DOHH2 (cell line): Measurements from ENCODE around the gene KCNG1.

Experiments
- H3F3A ChIP-seq: fragments of 200-600 bp; sonication (generic), shearing (Covaris generic); 2 replicates; pipeline ENCODE4 v1.6.0; 2016; ENCODE audit warnings: antibody characterized with exemption, mild to moderate bottlenecking; ENCODE audit not compliant: control insufficient read depth, insufficient read depth
- H3K27ac ChIP-seq: fragments of 200-600 bp; sonication (generic); 2 replicates; pipeline ENCODE4 v1.5.1; 2014; ENCODE audit warnings: low read depth, mild to moderate bottlenecking, low read length, moderate library complexity
- H3K27me3 ChIP-seq: fragments of 200-600 bp; sonication (generic); 2 replicates; pipeline ENCODE4 v1.6.1; 2014; ENCODE audit warnings: mild to moderate bottlenecking, low read length, mixed read lengths; ENCODE audit not compliant: control insufficient read depth
- H3K36me3 ChIP-seq: fragments of 200-600 bp; sonication (generic); 2 replicates; pipeline ENCODE4 v1.6.1; 2014; ENCODE audit warnings: mild to moderate bottlenecking, low read length, moderate library complexity, mixed read lengths; ENCODE audit not compliant: control insufficient read depth
- H3K4me1 ChIP-seq: fragments of 200-600 bp; sonication (generic); 2 replicates; pipeline ENCODE4 v1.6.1; 2014; ENCODE audit warnings: mild to moderate bottlenecking, low read length, mixed read lengths; ENCODE audit not compliant: control insufficient read depth
- H3K4me2 ChIP-seq: fragments of 200-600 bp; sonication (generic); 2 replicates; pipeline ENCODE4 v1.6.0; 2014; ENCODE audit warnings: mild to moderate bottlenecking, low read length, moderate library complexity
- H3K4me3 ChIP-seq: fragments of 200-600 bp; sonication (generic); 2 replicates; pipeline ENCODE4 v1.5.1; 2014; ENCODE audit warnings: mild to moderate bottlenecking, low read length, mixed read lengths
- H3K79me2 ChIP-seq: fragments of 200-600 bp; sonication (generic); 2 replicates; pipeline ENCODE4 v1.6.1; 2014; ENCODE audit warnings: mild to moderate bottlenecking, low read length, mixed read lengths; ENCODE audit not compliant: control insufficient read depth
- H3K9me2 ChIP-seq: fragments of 200-600 bp; sonication (generic); replicated peaks from 2 replicates; pipeline ENCODE4 v1.6.1; 2014; ENCODE audit warnings: mild to moderate bottlenecking, low read length, mixed read lengths; ENCODE audit not compliant: control insufficient read depth
- H3K9me3 ChIP-seq: fragments of 200-600 bp; sonication (generic); 2 replicates; pipeline ENCODE4 v1.6.1; 2014; ENCODE audit warnings: antibody characterized with exemption, low read length, mixed read lengths; ENCODE audit not compliant: control insufficient read depth, insufficient read depth
- H4K20me1 ChIP-seq: fragments of 200-600 bp; sonication (generic); 2 replicates; pipeline ENCODE4 v1.6.0; 2014; ENCODE audit warnings: low read depth, mild to moderate bottlenecking, antibody characterized with exemption, low read length, moderate library complexity; ENCODE audit not compliant: control insufficient read depth, insufficient read depth
- CTCF ChIP-seq: fragments of 200-600 bp; sonication (generic); IDR thresholded peaks from one replicate; pipeline ENCODE4 v1.5.1; 2014; ENCODE audit warnings: antibody characterized with exemption, mild to moderate bottlenecking, low read depth, low read length; ENCODE audit not compliant: poor library complexity, severe bottlenecking
- EZH2phosphoT487 ChIP-seq: fragments of 200-600 bp; sonication (generic); IDR thresholded peaks from 2 replicates; pipeline ENCODE4 v1.6.1; 2017; ENCODE audit warnings: borderline replicate concordance, mild to moderate bottlenecking, antibody characterized with exemption, low read length, moderate library complexity, mixed read lengths

The KCNG1 gene

DNA sequence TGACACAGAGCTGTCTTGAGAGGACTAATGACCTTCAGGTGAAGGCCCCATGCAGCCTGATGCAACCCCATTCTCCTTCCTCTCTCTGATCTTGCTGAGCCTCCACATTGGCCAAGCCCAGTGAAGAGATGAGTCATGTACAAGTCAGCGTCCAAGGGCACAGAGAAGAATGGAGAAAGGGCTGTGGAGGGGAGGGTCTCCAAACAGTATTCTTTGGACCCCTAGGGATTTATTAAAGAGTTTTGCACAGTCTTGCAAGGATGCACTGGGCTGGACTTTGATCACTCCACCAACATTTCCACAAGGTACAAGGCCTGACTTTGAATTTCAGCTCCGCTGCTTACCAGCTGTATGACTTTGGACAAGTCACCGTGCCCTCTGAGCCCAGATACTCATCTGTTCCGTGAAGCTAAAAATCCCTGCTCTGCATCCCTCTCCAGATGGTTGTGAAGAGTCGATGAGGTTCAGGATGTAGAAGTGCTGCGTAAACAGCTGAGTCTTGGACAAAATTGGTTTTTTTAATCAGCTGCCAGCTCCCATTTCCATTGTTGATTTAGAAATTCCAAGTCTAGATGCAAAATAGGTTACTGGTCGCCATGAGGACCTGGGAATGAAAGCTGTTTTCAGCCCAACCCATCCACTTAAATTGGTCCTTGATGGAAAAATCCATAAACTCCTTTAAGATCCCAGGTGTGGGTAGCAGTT lies 14.1 kb upstream of the KCNG1 start:
- Histone ChIP-seq H3K9me2 (no peaks in the 10 kb centered on the region), H3K9me3 (no peaks in the 10 kb centered on the region; the same call in 1 of the 2 replicates), H4K20me1 (no peaks in the 10 kb centered on the region), H3K4me2 (no peak overlapping the region), H3K4me3 (no peak overlapping the region), H3K27me3 (peaks cover 18% of the 10 kb centered on the region), H3K27ac (no peak overlapping the region), H3F3A (no peaks in the 10 kb centered on the region), H3K4me1 (no peaks in the 10 kb centered on the region), H3K36me3 (no peaks in the 10 kb centered on the region), H3K79me2 (no peaks in the 10 kb centered on the region)
- no peak for TF ChIP-seq EZH2phosphoT487
- no peak for TF ChIP-seq CTCF

DNA sequence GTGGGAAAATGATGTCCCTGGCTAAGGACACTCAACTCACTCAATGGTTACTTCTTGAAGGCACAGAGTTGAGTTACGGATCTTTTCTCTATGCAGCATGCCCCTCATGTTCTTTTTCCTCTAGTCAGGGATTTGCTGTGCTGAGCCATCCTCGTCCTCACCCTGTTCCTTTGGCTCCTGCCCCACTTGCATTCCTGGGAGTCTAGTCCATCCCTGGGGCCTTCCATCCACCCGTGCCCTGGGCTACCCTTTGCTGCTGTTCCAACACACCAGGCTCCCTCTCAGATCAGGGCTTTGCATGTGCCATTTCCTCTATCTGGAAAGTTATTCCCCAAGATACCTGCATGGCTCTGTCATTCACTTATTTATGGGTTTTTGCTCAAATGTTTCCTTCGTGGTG lies 13.3 kb upstream of the KCNG1 start:
- H3K9me3 ChIP-seq: no peaks in the 10 kb centered on the region; the same call in 1 of the 2 replicates
- TF ChIP-seq CTCF: no peak
- TF ChIP-seq EZH2phosphoT487: no peak
- peaks cover 18% of the 10 kb centered on the region for H3K27me3 ChIP-seq
- no peaks in the 10 kb centered on the region for H3K79me2 ChIP-seq
- H3K9me2 ChIP-seq: no peaks in the 10 kb centered on the region
- no peaks in the 10 kb centered on the region for H3F3A ChIP-seq
- no peaks in the 10 kb centered on the region for H4K20me1 ChIP-seq
- H3K4me3 ChIP-seq: no peak overlapping the region
- H3K27ac ChIP-seq: no peak overlapping the region
- no peaks in the 10 kb centered on the region for H3K36me3 ChIP-seq
- H3K4me2 ChIP-seq: no peak overlapping the region
- H3K4me1 ChIP-seq: no peaks in the 10 kb centered on the region

GRCh38 chr20:51034988-51035656 lies 12.2 kb upstream of the KCNG1 start:
- Histone ChIP-seq H3K9me2 (no peaks in the 10 kb centered on the region), H3K9me3 (no peaks in the 10 kb centered on the region; the same call in 1 of the 2 replicates), H3K4me1 (no peaks in the 10 kb centered on the region), H3K4me2 (no peak overlapping the region), H4K20me1 (no peaks in the 10 kb centered on the region), H3K27me3 (peaks cover 18% of the 10 kb centered on the region), H3K27ac (no peak overlapping the region), H3F3A (no peaks in the 10 kb centered on the region), H3K79me2 (no peaks in the 10 kb centered on the region), H3K36me3 (no peaks in the 10 kb centered on the region), H3K4me3 (no peak overlapping the region)
- TF ChIP-seq EZH2phosphoT487 (no peak), CTCF (no peak)
